ENCODE measurements around the gene MVB12B.

The MVB12B gene

DNA sequence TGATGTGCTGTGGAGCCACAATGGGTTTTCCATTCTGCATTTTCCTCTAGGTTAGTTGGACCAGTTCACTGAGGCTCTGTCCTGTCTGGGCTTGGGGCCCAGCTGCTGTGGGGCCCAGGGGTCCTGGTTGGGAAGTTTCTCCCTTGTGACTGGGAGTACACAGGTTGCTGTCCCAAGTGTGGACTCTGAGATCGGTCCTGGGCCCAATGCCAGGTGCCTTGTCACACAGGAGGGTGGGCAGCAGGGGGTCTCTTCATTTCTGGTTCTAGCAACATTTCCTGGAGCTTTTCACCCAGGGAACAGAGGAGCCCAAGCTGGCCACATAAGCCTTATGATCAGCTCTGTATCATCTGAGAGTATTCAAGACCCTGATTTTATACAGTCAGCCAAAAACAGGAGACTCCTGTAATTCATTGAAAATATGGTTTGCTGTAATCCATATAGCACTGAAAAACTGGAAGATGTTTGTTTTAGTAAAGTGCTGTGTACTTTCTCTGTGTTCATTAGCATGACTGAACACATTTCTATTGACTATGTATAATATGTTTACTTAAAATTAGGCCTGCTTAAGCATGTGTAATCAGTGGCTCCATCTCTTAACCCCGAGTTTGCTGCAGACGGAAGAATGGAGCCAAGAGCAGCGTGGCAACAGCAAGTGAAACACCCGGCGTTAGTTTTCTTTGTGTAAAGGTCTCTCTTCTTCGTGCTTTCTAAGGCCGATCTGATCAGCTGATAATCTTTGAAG is 62.5 kb downstream of the MVB12B start:
- DNase-seq: no peak

DNA sequence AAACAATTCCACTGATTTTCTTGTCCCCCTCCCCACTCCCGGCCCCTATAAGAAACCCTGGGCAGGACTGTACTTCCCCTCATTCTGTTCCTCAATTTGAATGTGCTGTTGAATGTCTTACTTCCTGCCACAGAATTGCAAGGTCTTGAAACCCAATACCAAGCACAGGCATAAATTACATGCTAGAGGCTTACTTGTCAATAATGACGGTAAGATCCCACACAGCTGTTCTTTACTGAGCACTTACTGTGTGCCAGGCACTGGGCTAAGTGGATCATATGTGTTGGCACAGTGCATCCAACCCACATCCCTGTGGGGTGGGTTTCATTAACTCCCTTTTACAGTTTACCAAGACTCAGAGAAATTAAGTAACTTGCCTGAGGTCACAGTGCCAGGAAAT is 63.4 kb downstream of the MVB12B start:
- no peak for DNase-seq

DNA sequence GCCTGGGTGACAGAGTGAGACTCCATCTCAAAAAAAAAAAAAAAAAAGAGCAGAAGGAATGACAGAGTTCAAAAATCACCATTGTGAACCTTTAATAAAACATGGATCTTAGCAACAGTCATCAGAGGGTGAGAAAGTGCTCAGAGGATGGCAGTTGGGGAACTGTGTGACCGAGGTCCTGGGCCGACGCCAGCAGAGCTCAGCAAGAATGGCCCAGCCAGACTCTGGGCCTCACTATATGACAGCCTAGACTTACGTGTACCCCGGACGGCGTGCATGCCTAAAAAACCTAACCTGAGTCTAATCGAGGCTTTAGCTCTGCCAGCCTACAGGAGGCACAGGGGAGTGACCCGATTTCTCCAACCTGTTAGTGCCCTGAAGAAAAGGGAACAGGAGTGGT is 64.3 kb downstream of the MVB12B start:
- DNase-seq: no peak

DNA sequence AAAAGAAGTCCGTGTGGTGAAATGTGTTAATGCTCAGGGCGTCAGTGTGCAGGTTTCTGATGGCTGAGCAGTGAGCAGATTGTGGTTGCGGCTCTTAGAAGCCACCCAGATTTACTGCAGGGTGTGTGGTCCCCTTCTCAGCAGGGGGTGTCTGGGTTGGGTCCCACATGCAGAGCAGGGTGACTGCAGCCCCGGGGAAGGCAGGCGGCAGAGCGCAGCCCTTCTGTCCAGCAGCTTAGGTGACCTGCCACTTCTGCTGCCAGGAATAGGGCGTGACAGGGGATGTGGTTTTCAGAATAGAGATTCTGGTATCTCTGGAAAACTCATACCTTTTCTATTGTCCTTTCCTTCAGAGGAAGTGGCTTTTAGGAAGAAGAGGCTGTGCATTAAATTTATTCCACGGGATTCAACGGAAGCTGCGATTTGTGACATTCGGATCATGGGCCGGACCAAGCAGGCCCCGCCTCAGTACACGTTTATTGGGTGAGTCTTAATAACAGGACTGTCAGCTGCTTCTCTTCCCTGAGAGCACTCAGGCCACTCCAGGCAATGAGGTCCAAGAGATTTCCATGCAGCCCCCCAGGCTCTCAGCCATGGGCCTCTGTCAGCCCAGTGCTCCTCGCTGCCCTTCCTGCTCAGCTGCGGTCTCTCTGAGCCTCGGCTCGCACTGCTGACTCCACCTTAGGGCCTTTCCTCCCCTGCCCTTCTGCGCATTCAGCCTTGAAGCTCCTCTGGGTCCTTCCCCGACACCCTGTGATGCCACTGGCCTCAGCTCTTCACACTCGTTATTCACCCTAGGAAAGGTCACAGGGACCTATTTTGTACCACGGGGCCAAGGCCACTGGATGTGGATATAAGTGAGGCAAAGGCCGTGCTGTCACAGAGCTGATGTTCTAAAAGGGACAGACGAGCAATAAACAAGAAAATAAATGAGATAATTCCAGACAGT is 65.4 kb downstream of the MVB12B start:
- no peak for DNase-seq

DNA sequence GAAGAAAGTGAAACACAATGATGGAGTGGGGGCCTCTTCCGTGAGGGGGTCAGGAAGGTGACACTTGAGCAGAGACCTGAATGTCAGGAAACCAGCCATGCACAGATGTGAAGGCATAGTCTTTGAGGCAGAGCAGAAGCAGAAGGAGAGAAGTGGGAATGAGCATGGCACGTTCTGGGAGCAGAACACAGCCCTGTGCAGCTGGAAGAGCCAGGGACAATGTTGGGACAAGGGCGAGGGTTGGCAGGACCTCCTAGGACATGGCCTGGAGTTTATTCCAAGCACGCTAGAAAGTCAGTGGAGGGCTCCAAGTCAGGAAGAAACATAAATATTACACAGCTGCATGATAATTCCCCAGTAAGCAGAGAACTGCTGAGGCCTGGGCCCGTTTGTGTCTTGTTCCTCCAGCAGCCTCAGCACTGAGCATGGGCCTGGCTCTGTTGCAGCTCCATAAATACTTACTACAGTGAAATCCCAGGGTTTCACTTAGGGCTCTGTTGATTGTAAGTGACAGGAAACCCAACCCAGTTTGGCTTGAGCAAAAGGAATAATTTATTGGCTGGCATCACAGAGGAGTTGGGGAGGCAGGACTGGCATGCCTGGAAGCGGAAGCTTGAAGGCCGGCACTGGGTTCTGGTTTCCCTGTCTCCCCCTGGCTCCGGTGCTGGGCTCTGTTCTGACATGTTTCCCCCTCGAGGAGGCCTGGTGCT is 66.2 kb downstream of the MVB12B start:
- DNase-seq: no peak

DNA sequence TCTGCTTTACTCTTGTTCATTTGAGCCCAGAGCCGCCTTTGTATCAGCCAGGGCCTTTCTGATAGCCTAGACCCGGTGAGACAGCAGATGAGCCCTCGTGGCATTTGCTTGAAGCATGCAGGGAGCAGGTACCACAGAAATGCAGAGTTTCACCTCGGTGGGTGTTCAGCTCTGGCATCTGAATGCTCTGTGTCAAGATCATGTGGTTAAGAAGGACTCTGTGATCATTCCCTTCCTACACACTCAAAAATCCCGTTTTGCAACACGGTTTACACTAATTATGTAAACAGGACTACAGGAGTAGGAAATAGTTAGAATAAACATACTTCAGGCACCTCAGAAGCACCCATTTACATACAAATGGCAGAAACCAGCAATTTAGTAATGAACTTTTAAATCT is 67.2 kb downstream of the MVB12B start:
- no peak for DNase-seq

DNA sequence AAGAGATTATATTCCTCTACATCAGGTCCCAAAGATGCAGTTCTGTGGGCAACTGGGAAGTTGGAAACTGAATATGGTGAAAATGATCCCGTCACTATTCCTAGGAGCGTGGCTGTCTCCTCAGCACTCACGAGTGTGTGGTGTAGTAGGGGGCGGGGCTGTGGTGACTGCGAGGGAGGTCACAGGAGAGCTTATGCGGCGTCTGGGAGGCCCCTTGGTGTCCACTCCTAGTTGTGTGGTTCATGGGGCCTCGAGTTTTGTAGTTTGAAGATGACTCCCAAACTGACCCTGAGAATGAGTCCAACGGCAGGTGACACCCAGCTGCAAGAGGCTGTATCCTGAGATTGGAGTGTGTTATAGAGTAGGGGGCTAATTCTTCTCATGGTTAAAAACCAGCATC is 68.2 kb downstream of the MVB12B start:
- DNase-seq: no peak

DNA sequence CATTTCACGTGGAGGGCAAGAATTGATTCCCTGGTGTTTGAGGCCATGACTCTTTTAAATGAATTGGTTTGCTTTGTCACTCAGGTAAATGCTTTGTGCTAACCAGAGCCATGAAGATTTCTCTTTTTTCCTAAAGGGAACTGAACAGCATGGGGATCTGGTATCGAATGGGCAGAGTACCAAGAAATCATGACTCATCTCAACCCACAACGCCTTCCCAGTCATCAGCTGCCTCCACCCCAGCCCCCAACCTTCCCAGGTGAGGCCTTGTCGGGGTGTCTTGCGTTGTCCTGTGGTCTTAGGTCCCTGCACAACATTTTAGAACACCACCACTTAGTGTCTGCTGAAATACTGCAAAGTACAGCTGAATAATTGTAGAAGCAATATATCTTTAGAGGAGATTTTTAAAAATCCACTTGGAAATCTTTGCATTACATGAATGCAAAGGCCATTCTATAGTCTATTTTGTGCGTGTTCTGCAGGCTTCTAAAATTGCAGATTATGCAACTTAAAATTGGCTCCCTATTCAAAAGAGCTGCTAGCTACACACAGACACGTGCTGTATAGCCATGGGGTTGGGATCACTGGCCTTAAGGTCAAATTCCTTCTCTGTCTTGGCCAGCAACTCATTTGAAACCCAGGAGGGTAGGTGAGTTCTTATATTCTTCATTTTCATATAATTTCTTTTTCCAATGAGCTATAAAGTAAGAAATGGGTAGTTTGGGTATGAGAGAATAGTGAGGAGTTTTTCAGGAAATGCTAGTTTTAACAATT is 69.0 kb downstream of the MVB12B start:
- DNase-seq: no peak

DNA sequence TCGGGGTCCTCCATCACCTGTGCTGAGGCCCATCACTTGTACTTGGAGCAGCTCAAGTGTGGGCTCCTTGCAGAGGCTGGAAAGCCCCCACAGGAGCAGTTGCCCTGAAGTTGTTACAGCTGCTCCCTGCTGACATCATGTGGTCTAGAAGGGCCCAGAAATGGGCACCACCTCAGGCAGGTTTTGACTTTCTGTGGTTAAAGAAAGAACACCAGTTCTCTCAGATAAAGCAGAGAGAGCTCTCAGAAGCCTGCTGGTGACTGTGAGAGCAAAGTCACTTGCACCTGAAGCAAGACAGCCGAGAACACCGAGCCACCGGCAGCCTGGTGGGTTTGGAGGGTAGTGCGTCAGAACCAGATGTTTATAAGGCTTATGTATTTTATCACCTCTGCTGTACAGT is 70.4 kb downstream of the MVB12B start:
- DNase-seq: no peak

DNA sequence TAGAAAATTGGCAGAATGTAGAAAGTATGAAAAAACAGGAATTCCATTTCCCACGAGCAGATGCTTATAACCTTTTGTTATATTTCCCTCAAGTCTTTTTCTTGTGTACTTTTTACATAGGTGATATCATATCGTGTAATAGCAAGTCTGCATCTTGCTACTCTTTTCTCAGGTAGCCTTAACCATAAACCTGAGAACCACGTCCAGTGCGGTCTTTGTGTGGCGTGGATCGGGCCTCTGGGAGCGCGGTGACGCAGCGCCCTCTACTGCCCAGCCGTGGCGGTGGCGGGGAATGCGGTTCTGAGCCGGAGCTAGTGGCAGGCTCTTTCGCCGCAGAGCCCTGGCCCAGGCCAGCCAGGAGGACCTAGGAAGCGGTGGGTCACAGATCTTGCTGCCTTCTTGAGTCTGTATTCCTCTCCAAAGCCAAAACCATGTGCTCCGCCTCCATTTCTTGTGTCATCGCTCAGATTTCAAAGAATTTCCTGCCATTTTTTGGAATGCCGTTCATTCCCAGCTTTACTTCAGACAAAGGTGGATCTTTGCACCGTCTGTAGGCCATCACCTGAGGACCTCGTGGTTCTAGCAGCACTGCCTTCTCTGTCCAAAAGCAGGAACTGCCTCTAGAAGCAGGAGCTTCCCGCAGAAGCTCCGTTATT is 71.9 kb downstream of the MVB12B start:
- DNase-seq: peak; percentile 87

DNA sequence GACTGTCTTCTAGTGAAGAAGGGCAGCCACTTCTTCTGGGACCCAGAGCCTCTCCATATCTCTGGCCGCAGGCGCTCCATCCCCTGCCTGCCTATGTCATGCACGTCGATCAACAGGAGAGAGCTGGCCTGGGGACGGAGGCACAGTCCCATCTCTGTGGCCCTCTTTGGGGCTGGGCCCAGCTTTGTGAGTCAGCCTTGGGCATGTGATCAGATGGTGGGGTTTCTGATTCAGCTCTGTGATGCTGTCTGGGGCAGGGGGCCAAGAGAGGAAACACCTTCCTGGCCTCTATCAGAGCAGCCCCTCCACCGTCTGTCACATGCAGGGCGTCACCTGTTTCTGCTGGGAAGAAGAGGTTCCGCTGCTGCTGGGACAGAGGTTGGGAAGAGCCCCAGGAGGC is 72.6 kb downstream of the MVB12B start:
- DNase-seq: no peak

DNA sequence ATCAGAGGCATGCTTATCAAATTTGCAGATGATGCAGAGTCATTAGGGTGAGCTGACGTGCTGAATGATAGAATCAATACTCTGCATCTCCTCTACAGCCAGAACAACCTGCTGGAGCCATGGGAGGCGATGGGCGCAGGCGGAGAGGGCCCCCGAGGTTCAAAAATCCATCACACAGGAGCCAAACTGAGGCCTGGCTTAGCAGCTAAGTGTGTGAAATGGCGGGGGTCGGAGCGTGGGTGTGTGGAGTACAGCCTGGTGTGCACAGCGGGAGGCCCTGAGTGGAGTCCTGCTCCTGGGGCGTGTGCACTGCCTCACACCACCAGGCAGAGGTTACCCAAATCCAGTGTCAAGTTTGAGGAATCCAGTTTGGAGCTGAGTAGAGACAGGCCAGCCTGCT is 73.2 kb downstream of the MVB12B start:
- no peak for DNase-seq

DNA sequence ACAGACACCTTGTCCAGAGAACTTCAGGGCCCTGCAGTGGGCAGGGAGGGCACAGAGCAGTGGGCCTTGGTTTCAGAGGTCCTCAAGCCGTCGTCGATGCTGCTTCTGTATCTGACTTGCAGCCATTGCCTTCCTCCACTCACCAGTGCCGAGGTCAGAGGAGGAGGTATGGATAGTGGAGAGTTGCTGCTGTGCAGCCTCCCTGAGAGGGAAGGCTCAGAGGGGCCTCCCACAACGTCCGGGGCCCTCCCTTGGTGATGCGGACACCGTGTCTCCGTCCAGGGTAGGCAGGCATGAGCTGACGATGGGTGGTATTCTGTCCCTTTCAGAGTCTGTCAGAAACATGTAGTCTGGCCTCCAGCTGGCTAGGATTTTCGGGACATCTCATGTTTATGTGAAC is 73.9 kb downstream of the MVB12B start:
- DNase-seq: no peak

DNA sequence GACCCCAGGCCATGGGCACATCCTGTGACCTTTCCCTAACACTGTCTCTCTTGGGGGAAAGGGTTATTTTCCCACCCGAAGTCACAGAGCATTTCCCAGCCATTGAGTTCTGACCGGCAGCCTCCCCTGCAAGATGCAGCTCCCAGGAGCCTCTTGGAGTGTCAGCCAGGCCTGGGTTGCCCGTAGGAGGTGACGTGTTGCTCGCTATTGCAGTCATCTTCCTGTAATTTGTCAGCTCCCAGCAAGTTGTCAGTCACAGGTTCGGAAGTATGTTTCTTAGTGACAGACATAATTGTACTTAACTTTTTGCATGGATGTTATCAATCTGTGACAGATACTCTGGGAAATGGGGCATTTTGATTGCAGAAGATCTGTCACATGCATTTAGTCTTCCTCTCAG is 74.5 kb downstream of the MVB12B start:
- DNase-seq: no peak

DNA sequence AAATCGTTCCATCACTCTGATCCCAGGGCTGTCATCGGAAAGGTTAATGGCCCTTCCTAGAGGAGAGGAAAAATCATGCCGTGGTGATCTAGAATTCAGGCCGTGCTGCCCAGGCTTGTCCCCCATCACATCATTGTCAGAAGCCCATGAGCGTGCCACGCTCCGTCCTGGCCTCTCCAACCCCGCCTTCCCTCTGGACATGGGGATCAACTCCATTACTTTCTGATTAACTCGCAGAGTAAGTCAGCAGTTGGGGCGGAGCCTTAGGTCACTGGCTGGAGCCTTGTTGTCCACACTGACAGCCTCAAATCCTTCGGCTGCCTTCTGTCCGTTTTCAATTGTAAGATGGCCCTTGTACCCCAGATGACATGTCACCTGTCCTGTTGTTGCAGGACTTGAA is 75.0 kb downstream of the MVB12B start:
- DNase-seq: no peak

DNA sequence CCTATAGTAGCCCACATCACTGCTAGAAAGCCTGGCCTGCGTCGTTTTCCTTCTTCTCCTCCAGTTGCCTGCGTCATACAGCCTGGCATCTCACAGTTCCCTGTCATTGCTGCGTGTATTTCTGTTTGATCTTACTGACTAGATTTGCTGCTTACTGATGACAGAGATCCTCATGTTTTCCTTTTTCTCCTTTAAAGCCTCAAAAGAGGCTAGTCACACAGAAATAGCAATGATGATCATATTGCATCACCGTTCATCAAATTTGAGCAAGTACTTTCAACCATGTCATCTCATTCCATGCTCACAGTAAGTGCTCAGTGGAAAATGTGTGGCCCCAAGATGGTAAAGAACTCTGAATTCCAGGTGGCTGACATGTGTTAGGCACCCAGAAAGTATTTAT is 76.8 kb downstream of the MVB12B start:
- DNase-seq: no peak

DNA sequence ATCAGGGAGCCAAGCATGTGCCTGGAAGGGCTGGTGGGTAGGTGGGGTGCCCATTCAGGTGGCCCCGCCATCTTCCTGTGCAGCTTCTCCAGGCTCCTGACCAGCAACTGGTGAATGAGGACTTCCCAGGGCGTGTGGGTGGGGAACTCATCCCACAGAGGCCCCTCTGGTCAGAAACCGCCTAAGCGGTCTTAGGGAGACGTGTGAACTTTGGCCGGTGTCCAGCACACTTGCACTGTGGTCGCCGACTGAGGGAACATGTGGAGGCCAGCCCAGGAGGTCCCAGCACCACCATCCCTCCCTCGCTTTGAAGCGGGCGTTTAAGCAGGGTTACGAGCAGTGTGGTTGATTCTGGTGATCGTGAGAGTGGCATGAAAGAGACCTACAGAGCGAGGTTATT is 77.8 kb downstream of the MVB12B start:
- no peak for DNase-seq

DNA sequence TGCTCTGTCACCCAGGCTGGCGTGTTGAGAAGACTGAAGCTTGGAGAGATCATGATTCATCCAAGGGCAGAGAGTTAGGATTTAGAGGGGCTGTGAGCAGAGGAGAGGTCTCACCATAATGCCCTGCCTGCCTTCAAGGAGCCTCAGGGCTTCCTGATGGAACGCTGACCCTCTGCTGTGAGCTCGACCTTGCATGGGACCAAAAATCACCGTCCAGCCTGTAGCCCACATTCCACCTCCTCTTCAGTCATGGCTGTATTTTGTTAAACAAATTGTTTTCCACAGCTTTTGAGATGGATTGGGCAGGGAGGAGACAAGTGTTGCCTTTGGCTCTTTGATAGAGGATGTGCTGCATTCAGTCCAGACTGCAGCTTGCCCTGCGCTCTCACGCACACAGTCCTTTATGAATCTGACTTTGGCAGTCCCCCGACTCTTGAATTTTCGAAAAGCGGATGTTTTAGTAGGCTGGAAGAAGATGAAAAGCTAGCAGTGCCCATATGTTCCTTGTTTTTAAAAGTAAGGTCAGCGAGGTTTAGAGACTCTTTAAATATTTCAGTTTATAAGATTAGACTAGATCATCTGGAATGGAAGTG is 79.5 kb downstream of the MVB12B start:
- no peak for DNase-seq

DNA sequence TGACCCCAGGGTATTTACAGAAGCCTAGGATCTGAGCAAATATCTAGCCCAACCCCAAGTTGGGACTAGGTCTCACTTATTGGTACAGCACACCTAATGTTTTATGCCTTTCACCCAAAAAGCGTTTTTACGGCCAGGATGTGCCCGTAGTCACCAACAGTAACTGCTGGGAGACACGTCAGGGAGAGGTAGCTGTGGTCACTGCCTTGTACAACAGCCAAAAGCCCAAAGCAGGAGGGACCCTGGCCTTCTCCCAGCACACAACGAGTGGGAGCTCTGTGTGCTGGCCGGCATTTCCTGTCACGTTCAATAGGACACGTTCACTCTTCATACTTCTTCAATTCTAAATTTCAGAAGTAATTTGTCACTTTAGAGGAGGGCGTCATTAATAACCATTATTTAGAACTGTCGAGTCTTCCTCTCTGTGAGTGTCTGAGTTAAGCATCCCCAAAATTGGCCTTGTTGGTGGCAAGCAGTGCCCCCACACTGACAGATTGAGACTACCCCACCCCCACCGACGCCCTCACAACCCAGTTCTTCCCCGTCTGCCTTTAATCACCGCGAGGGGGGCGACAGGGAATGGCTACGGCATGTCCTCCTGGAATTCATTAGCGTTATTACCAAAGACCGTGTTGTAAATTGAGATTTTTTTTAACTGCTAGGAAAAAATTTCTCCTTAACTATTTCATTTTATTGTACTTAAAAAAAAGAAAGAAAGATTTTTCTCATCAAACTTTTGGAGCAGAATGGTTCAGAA is 80.7 kb downstream of the MVB12B start:
- no peak for DNase-seq

DNA sequence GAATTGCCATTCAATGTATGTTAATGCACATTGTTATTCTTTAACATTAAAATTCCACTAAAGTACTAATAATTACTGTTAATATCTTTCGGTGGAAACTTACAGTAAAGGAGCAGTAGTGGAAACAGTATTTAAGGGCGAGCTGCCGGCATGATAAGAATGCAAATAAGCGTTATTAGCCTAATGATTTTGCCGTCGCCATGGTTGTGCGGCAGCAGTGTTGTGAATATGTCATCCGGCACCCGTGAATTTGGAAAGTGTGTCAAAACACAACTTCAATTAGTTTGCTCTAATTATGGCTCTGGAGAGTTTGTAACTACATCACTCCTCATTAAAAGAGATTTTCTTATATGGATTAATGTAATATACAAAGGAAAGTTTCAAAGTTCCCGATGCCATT is 81.4 kb downstream of the MVB12B start:
- DNase-seq: no peak

DNA sequence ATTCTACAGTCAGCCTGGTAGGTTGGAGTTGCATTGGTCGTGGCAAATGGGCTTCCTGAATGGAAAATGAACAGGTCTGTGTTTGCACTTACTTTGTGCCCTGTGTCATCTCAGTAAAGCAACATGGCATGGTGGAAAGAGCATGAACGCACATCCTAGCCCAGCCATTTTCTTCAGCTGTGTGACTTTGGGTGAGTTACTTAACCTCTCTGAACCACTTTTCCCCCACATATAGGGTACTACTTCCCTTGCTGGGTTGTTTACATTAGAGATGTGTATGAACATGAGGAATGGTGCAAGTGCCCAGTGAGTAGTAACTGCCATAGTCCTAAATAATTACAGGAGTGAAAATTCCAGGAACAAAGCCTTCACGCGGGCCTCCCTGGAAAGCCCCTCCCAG is 83.6 kb downstream of the MVB12B start:
- DNase-seq: no peak

All from left hindlimb (tissue), 1 donor.